Measurements from ENCODE around the gene ZNF444.
"Not testable (repeated sequence)": the region's sequence is repeated elsewhere in the genome, so short reads cannot be mapped to it uniquely, and the experiment has no call there.

ZNF444 gene

GRCh38 chr19:56147307-56147706 lies 6.2 kb downstream of the ZNF444 start:
- ChIA-PET CTCF (no interaction called here), POLR2A (no interaction called here)
- no peak for TF ChIP-seq CTCF (IDR thresholded peaks at IDR 0.05; ENCODE audit: insufficient read depth, low read length, missing control alignments)

GRCh38 chr19:56148096-56148495 lies 7.0 kb downstream of the ZNF444 start:
- no peak for TF ChIP-seq CTCF (IDR thresholded peaks at IDR 0.05; ENCODE audit: insufficient read depth, low read length, missing control alignments)
- ChIA-PET POLR2A (no interaction called here), CTCF (no interaction called here)
- no peak for DNase-seq (ENCODE audit: low read depth, low spot score)
- no peak overlapping the region for H3K4me3 ChIP-seq (ENCODE audit: low read depth, low read length)

More at GRCh38 chr19:56147307-56147706, 6.2 kb downstream of the ZNF444 start:
- H3K4me3 ChIP-seq (ENCODE audit: low read depth, low read length) = no peak overlapping the region
- no peak for DNase-seq (ENCODE audit: low read depth, low spot score)

- DNase-seq (ENCODE audit: low read depth, low spot score); H3K4me3 ChIP-seq (ENCODE audit: low read depth, low read length); CTCF ChIA-PET; POLR2A ChIA-PET: not testable (repeated sequence)
Measured at GRCh38 chr19:56148955-56149655, 8.0 kb downstream of the ZNF444 start.

- DNase-seq (ENCODE audit: low read depth, low spot score) = no peak
- TF ChIP-seq CTCF (IDR thresholded peaks at IDR 0.05; ENCODE audit: insufficient read depth, low read length, missing control alignments) = no peak
- H3K4me3 ChIP-seq (ENCODE audit: low read depth, low read length) = no peak overlapping the region
- ChIA-PET POLR2A (no interaction called here), CTCF (no interaction called here)
Measured at GRCh38 chr19:56149656-56150038, 8.6 kb downstream of the ZNF444 start.

GRCh38 chr19:56150358-56150757 lies 9.3 kb downstream of the ZNF444 start:
- no peak overlapping the region for H3K4me3 ChIP-seq (ENCODE audit: low read depth, low read length)
- DNase-seq (ENCODE audit: low read depth, low spot score) = no peak
- POLR2A ChIA-PET = no interaction called here
- CTCF ChIA-PET = no interaction called here
- no peak for TF ChIP-seq CTCF (IDR thresholded peaks at IDR 0.05; ENCODE audit: insufficient read depth, low read length, missing control alignments)

- H3K4me3 ChIP-seq (ENCODE audit: low read depth, low read length) = no peak overlapping the region
- TF ChIP-seq CTCF (IDR thresholded peaks at IDR 0.05; ENCODE audit: insufficient read depth, low read length, missing control alignments) = no peak
- POLR2A ChIA-PET = no interaction called here
- no peak for DNase-seq (ENCODE audit: low read depth, low spot score)
- CTCF ChIA-PET = interaction anchor here (1.8 to 2.1 kb wide), 2 partner anchors 10 to 19 kb away, joined by 7 to 8 read pairs; no protein-coding TSS in a partner anchor
Measured at GRCh38 chr19:56152644-56153043, 11.6 kb downstream of the ZNF444 start.

GRCh38 chr19:56153507-56153906 lies 12.4 kb downstream of the ZNF444 start:
- no peak for DNase-seq (ENCODE audit: low read depth, low spot score)
- CTCF ChIA-PET = interaction anchor here (1.4 to 2.1 kb wide), 3 partner anchors 11 to 78 kb away, joined by 4 to 8 read pairs (median 7); no protein-coding TSS in a partner anchor
- TF ChIP-seq CTCF (IDR thresholded peaks at IDR 0.05; ENCODE audit: insufficient read depth, low read length, missing control alignments) = no peak
- no peak overlapping the region for H3K4me3 ChIP-seq (ENCODE audit: low read depth, low read length)
- POLR2A ChIA-PET = no interaction called here

Measured in AG04449 (cell line).